Measurements from ENCODE around the gene SLC22A23.

SLC22A23 gene

DNA sequence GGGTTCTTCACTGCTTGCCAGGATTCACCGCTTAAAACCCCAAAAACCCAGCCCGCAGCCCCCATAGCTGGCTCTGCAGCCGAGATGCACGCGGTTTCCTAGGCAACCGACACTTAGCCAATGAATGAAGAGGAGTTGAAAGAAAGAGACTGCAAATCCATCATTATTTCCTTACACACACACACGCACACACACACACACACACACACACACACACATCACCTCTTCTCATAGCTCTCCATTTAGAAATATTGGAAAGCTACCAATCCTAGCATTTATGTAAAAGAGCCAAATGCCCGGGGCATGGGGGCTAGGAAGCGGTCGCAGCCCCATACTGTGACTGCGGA, 226.0 kb downstream of the SLC22A23 start:
- no peak overlapping the region for H3K27ac ChIP-seq (ENCODE audit: low read length)
- H3F3A ChIP-seq (ENCODE audit: insufficient read depth, low read length) = 0 out of 2 replicates have a peak, but pooled peaks cover 5% of the 10 kb centered on the region
- no peaks in the 10 kb centered on the region for H3K9me2 ChIP-seq (replicated peaks; ENCODE audit: insufficient read depth, low read length)
- H3K36me3 ChIP-seq (replicated peaks; ENCODE audit: insufficient read depth, low read length) = no peaks in the 10 kb centered on the region
- no peaks in the 10 kb centered on the region for H4K20me1 ChIP-seq (ENCODE audit: insufficient read depth, low read length)
- H3K9me3 ChIP-seq (replicated peaks; ENCODE audit: insufficient read depth, low read length) = no peaks in the 10 kb centered on the region
- H3K27me3 ChIP-seq (replicated peaks; ENCODE audit: insufficient read depth, low read length) = peaks cover 39% of the 10 kb centered on the region
- H3K4me2 ChIP-seq (ENCODE audit: low read depth, low read length) = no peak overlapping the region
- no peak for TF ChIP-seq EZH2phosphoT487 (IDR thresholded peaks at IDR 0.05; ENCODE audit: low read length)
- TF ChIP-seq EZH2 (optimal IDR thresholded peaks at IDR 0.05; ENCODE audit: low read depth, low read length) = no peak
- TF ChIP-seq, protein P1, sequence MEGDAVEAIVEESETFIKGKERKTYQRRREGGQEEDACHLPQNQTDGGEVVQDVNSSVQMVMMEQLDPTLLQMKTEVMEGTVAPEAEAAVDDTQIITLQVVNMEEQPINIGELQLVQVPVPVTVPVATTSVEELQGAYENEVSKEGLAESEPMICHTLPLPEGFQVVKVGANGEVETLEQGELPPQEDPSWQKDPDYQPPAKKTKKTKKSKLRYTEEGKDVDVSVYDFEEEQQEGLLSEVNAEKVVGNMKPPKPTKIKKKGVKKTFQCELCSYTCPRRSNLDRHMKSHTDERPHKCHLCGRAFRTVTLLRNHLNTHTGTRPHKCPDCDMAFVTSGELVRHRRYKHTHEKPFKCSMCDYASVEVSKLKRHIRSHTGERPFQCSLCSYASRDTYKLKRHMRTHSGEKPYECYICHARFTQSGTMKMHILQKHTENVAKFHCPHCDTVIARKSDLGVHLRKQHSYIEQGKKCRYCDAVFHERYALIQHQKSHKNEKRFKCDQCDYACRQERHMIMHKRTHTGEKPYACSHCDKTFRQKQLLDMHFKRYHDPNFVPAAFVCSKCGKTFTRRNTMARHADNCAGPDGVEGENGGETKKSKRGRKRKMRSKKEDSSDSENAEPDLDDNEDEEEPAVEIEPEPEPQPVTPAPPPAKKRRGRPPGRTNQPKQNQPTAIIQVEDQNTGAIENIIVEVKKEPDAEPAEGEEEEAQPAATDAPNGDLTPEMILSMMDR (IDR thresholded peaks at IDR 0.05; ENCODE audit: low read length) = no peak
- H2AFZ ChIP-seq (ENCODE audit: low read length) = no peak overlapping the region
- H3K4me3 ChIP-seq (ENCODE audit: low read length) = no peak overlapping the region
- H3K9ac ChIP-seq (ENCODE audit: low read length) = no peak overlapping the region
- no peaks in the 10 kb centered on the region for H3K79me2 ChIP-seq (ENCODE audit: low read length)
- no peak for DNase-seq
- H3K4me1 ChIP-seq (ENCODE audit: low read length) = peaks cover 18% of the 10 kb centered on the region

- Histone ChIP-seq H3K9me2 (replicated peaks; ENCODE audit: insufficient read depth, low read length) (no peaks in the 10 kb centered on the region), H3K4me1 (ENCODE audit: low read length) (peaks cover 18% of the 10 kb centered on the region), H3K27ac (ENCODE audit: low read length) (no peak overlapping the region), H2AFZ (ENCODE audit: low read length) (no peak overlapping the region), H3K36me3 (replicated peaks; ENCODE audit: insufficient read depth, low read length) (no peaks in the 10 kb centered on the region), H3K79me2 (ENCODE audit: low read length) (no peaks in the 10 kb centered on the region), H3F3A (ENCODE audit: insufficient read depth, low read length) (0 out of 2 replicates have a peak, but pooled peaks cover 5% of the 10 kb centered on the region), H3K4me2 (ENCODE audit: low read depth, low read length) (no peak overlapping the region), H3K27me3 (replicated peaks; ENCODE audit: insufficient read depth, low read length) (peaks cover 39% of the 10 kb centered on the region), H4K20me1 (ENCODE audit: insufficient read depth, low read length) (no peaks in the 10 kb centered on the region), H3K9me3 (replicated peaks; ENCODE audit: insufficient read depth, low read length) (no peaks in the 10 kb centered on the region), H3K4me3 (ENCODE audit: low read length) (no peak overlapping the region), H3K9ac (ENCODE audit: low read length) (no peak overlapping the region)
- no peak for DNase-seq
- TF ChIP-seq, protein P1 (IDR thresholded peaks at IDR 0.05; ENCODE audit: low read length) = no peak
- TF ChIP-seq EZH2 (optimal IDR thresholded peaks at IDR 0.05; ENCODE audit: low read depth, low read length) (no peak), EZH2phosphoT487 (IDR thresholded peaks at IDR 0.05; ENCODE audit: low read length) (no peak)
These were observed 226.5 kb downstream of the SLC22A23 start for GRCh38 chr6:3230256-3230882.

GRCh38 chr6:3229566-3230178, 227.2 kb downstream of the SLC22A23 start:
- Histone ChIP-seq H3K9me2 (replicated peaks; ENCODE audit: insufficient read depth, low read length) (no peaks in the 10 kb centered on the region), H3K9ac (ENCODE audit: low read length) (no peak overlapping the region), H3K27me3 (replicated peaks; ENCODE audit: insufficient read depth, low read length) (peaks cover 39% of the 10 kb centered on the region), H3K27ac (ENCODE audit: low read length) (no peak overlapping the region), H2AFZ (ENCODE audit: low read length) (peak overlapping the region; percentile 51), H4K20me1 (ENCODE audit: insufficient read depth, low read length) (no peaks in the 10 kb centered on the region), H3F3A (ENCODE audit: insufficient read depth, low read length) (0 out of 2 replicates have a peak, but pooled peaks cover 5% of the 10 kb centered on the region), H3K4me1 (ENCODE audit: low read length) (peaks cover 18% of the 10 kb centered on the region), H3K36me3 (replicated peaks; ENCODE audit: insufficient read depth, low read length) (no peaks in the 10 kb centered on the region), H3K79me2 (ENCODE audit: low read length) (no peaks in the 10 kb centered on the region), H3K9me3 (replicated peaks; ENCODE audit: insufficient read depth, low read length) (no peaks in the 10 kb centered on the region), H3K4me3 (ENCODE audit: low read length) (0 out of 2 replicates have a peak overlapping the region, but pooled peaks have one; percentile 15), H3K4me2 (ENCODE audit: low read depth, low read length) (peak overlapping the region; percentile 46)
- peak; percentile 15 for DNase-seq
- TF ChIP-seq EZH2phosphoT487 (IDR thresholded peaks at IDR 0.05; ENCODE audit: low read length) (no peak), EZH2 (optimal IDR thresholded peaks at IDR 0.05; ENCODE audit: low read depth, low read length) (no peak)
- TF ChIP-seq, protein P1 (IDR thresholded peaks at IDR 0.05; ENCODE audit: low read length) = 0 out of 2 replicates have a peak, but pooled peaks have one; percentile 20

Data from MM.1S (cell line).